NT2/D1 (cell line): ENCODE measurements around the gene TAF11.

Experiments used
- DNase-seq: peaks from one replicate; pipeline ENCODE4 v3.0.0-alpha.2; 2011; ENCODE audit warnings: low read depth, low spot score
- H3K27me3 ChIP-seq: 2 replicates; pipeline ENCODE4 v1.6.0; 2011; ENCODE audit warnings: mild to moderate bottlenecking; ENCODE audit not compliant: insufficient read length, insufficient read depth
- H3K36me3 ChIP-seq: 2 replicates; pipeline ENCODE4 v1.6.1; 2011; ENCODE audit warnings: mild to moderate bottlenecking, low read length, mixed read lengths; ENCODE audit not compliant: insufficient read depth, insufficient read length
- H3K4me1 ChIP-seq: 2 replicates; pipeline ENCODE4 v1.5.1; 2011; ENCODE audit not compliant: insufficient read depth, insufficient read length
- H3K4me3 ChIP-seq: 2 replicates; pipeline ENCODE4 v1.5.1; 2011; ENCODE audit warnings: low read depth; ENCODE audit not compliant: insufficient read length
- H3K9ac ChIP-seq: 2 replicates; pipeline ENCODE4 v1.6.0; 2011; ENCODE audit warnings: low read depth; ENCODE audit not compliant: insufficient read length
- H3K9me3 ChIP-seq: 2 replicates; pipeline ENCODE4 v1.5.1; 2011; ENCODE audit warnings: mild to moderate bottlenecking, low read length; ENCODE audit not compliant: insufficient read depth
- SUZ12 ChIP-seq: IDR thresholded peaks from 2 replicates; pipeline ENCODE4 v1.6.1; 2011; ENCODE audit not compliant: insufficient read length, insufficient read depth; ENCODE audit errors: extremely low read depth
- YY1 ChIP-seq: IDR thresholded peaks from 2 replicates; pipeline ENCODE4 v1.6.1; 2011; ENCODE audit not compliant: insufficient read length, insufficient read depth
- ZNF274 ChIP-seq: IDR thresholded peaks from 2 replicates; pipeline ENCODE4 v1.6.1; 2011; ENCODE audit warnings: mild to moderate bottlenecking, low read depth, low read length

TAF11 gene

GRCh38 chr6:34914358-34914757 lies 26.5 kb upstream of the TAF11 start:
- H3K4me1 ChIP-seq: no peaks in the 10 kb centered on the region
- H3K4me3 ChIP-seq: no peak overlapping the region
- no peak for TF ChIP-seq YY1
- TF ChIP-seq ZNF274: no peak
- no peak for TF ChIP-seq SUZ12
- no peak overlapping the region for H3K9ac ChIP-seq
- DNase-seq: no peak
- no peaks in the 10 kb centered on the region for H3K9me3 ChIP-seq
- H3K36me3 ChIP-seq: no peaks in the 10 kb centered on the region
- H3K27me3 ChIP-seq: no peaks in the 10 kb centered on the region

DNA sequence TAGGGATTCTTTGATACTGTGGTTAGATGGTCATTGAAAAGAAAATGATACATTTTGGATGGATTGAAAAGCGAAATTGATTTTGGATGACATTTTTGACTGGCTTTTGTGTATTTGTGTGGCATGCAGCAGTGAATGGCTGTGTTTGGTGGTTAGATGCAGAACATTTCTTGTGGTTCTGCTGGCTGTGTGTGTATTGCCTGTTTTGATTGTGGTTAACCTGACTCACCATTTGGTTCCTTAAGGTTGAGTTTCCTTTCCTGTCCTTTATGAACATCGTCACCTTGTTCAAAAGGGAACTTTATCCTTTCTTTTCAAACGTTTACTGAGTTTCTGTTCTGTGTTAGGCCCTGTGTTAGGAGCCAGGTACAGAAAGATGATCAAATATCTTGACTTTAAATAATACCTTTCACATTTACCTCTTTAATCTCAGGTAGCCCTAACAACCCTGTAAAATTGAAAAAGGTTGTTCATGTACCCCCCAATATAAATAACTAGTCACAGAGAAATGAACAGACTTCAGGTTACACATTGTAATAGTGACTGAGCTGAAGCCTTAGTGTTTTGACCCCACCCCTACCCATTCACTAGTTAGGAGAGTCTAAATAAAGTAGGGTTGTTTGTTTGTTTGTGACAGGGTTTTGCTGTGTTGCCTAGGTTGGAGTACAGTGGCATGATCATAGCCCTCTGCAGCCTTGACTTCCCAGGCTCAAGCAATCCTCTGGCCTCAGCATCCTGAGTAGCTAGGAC lies 25.0 kb upstream of the TAF11 start:
- H3K27me3 ChIP-seq: no peaks in the 10 kb centered on the region
- H3K9me3 ChIP-seq: peaks cover 4% of the 10 kb centered on the region
- DNase-seq: no peak
- TF ChIP-seq ZNF274 (no peak), YY1 (no peak)
- no peaks in the 10 kb centered on the region for H3K36me3 ChIP-seq
- H3K4me3 ChIP-seq: no peak overlapping the region
- no peaks in the 10 kb centered on the region for H3K4me1 ChIP-seq
- H3K9ac ChIP-seq: no peak overlapping the region

DNA sequence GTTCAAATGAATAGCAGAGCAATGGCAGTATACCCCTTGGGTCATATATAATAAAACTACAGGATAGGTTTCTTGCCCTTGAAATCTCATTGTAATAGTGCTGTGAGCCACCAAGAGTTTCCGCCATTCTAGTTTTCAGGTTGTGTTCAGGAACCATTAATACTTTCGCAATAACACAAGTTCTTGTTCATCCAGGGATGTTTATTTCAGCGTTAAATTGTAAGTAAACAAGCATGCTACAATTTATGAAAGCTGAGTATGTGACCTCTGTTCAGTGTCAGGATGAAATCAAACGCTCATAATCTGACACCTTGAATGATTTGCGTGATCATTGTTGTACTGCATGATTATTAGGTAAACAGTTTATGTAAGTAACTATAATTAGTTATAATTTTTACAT lies 24.0 kb upstream of the TAF11 start:
- no peak for TF ChIP-seq SUZ12
- no peak for TF ChIP-seq ZNF274
- TF ChIP-seq YY1: no peak
- H3K36me3 ChIP-seq: no peaks in the 10 kb centered on the region
- H3K9me3 ChIP-seq: peaks cover 12% of the 10 kb centered on the region
- no peak overlapping the region for H3K9ac ChIP-seq
- H3K4me1 ChIP-seq: no peaks in the 10 kb centered on the region
- no peaks in the 10 kb centered on the region for H3K27me3 ChIP-seq
- no peak for DNase-seq
- no peak overlapping the region for H3K4me3 ChIP-seq

- no peak overlapping the region for H3K4me3 ChIP-seq
- no peaks in the 10 kb centered on the region for H3K27me3 ChIP-seq
- H3K9me3 ChIP-seq: peaks cover 12% of the 10 kb centered on the region
- no peak overlapping the region for H3K9ac ChIP-seq
- no peaks in the 10 kb centered on the region for H3K4me1 ChIP-seq
- no peak for DNase-seq
- no peak for TF ChIP-seq ZNF274
- TF ChIP-seq YY1: no peak
- TF ChIP-seq SUZ12: no peak
- H3K36me3 ChIP-seq: no peaks in the 10 kb centered on the region
Observed at GRCh38 chr6:34909320-34909883, 21.6 kb upstream of the TAF11 start.

DNA sequence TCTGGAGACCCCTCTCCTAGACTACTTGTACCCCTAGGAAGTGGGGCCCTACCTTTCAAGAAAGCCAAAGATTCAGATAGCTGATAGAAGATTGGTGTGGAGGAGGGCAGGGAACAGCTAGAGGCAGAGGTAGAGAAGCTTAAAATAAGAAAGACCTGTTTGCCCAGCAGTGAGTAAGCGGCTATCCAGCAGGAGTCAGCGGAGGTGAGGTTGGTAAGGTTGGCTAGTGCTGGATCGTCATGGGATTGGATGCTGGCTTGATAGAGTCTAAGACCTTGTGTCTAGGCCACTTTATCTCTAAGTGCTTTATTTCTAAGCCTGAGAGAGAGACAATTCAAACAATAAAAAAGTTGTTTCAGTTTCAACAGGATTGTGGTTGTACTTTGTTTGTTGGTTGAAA lies 20.4 kb upstream of the TAF11 start:
- no peak for DNase-seq
- H3K4me3 ChIP-seq: no peak overlapping the region
- peaks cover 12% of the 10 kb centered on the region for H3K9me3 ChIP-seq
- no peak overlapping the region for H3K9ac ChIP-seq
- no peaks in the 10 kb centered on the region for H3K36me3 ChIP-seq
- H3K27me3 ChIP-seq: no peaks in the 10 kb centered on the region
- TF ChIP-seq SUZ12: no peak
- TF ChIP-seq YY1: no peak
- H3K4me1 ChIP-seq: no peaks in the 10 kb centered on the region

GRCh38 chr6:34906826-34907225 lies 19.0 kb upstream of the TAF11 start:
- no peaks in the 10 kb centered on the region for H3K4me1 ChIP-seq
- TF ChIP-seq ZNF274: no peak
- no peak for TF ChIP-seq SUZ12
- TF ChIP-seq YY1: no peak
- DNase-seq: no peak
- peaks cover 12% of the 10 kb centered on the region for H3K9me3 ChIP-seq
- H3K4me3 ChIP-seq: no peak overlapping the region
- H3K36me3 ChIP-seq: no peaks in the 10 kb centered on the region
- H3K27me3 ChIP-seq: no peaks in the 10 kb centered on the region
- no peak overlapping the region for H3K9ac ChIP-seq

DNA sequence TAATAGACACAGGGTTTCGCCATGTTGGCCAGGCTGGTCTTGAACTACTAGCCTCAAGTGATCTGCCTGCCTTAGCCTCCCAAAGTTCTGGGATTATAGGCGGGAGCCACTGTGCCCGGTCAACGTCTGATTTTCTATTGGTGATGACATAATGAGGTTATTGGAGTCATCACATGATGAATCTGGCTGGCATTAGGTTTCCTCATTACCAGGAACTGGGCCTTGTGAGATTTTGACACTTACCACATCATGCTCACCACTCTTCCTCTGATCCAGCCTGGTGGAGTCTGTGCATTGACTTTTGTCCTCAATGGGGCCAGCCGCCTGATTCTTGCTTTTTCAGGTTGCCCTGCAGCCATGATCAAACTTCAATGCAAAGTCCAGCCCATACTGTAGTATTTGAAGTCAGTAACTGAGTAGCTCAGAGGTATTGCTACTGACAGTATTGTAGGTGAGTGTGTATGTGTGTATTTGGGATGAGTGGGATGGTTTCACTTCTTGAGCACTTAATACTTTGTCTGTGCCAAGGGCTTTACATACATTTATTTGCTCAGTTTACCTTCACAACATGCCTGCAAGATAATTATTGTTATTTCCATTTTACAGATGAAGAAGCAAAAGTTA lies 17.3 kb upstream of the TAF11 start:
- TF ChIP-seq SUZ12: no peak
- no peak for TF ChIP-seq ZNF274
- Histone ChIP-seq H3K36me3 (no peaks in the 10 kb centered on the region), H3K4me1 (no peaks in the 10 kb centered on the region), H3K27me3 (no peaks in the 10 kb centered on the region), H3K9me3 (peaks cover 12% of the 10 kb centered on the region), H3K9ac (no peak overlapping the region), H3K4me3 (no peak overlapping the region)
- no peak for DNase-seq
